ENCODE results near the gene SH3RF2.
"Not testable (repeated sequence)": the region's sequence is repeated elsewhere in the genome, so short reads cannot be mapped to it uniquely, and the experiment has no call there.

SH3RF2 gene

DNA sequence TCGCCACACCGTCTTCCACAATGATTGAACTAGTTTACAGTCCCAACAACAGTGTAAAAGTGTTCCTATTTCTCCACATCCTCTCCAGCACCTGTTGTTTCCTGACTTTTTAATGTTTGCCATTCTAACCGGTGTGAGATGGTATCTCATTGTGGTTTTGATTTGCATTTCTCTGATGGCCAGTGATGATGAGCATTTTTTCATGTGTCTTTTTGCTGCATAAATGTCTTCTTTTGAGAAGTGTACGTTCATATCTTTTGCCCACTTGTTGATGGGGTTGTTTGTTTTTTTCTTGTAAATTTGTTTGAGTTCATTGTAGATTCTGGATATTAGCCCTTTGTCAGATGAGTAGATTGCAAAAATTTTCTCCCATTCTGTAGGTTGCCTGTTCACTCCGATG lies 74.1 kb downstream of the SH3RF2 start:
- not testable (repeated sequence) for DNase-seq

DNA sequence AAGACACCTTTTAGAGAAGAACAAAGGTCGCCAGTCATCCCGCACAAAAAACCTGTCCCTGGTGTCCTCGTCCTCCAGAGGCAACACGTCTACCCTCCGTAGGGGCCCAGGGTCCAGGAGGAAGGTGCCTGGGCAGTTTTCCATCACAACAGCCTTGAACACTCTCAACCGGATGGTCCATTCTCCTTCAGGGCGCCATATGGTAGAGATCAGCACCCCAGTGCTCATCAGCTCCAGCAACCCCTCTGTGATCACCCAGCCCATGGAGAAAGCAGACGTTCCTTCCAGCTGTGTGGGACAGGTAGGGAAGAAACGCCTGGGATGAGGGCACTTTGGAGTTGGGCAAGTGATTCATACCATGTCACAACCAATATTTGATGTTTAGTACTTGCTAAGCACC lies 77.4 kb downstream of the SH3RF2 start:
- DNase-seq: no peak

DNA sequence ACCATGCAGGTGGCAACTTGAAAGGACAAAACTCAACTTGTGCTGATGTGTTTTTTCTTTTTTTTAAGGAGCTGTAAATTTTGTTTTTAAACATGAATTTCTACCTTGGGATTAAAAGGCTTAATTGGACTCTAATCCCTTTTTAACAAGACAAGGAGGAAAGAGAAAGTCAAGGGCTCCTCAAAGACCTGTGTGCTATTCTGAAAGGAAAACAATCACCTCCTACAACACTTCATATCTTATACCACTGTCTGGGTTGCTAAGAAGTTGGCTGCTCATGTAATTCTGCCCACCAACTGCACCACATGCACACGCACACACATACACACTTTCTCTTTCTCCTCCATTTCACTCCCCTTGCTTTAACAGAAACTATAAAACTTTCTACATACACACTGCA lies 78.6 kb downstream of the SH3RF2 start:
- no peak for DNase-seq

DNA sequence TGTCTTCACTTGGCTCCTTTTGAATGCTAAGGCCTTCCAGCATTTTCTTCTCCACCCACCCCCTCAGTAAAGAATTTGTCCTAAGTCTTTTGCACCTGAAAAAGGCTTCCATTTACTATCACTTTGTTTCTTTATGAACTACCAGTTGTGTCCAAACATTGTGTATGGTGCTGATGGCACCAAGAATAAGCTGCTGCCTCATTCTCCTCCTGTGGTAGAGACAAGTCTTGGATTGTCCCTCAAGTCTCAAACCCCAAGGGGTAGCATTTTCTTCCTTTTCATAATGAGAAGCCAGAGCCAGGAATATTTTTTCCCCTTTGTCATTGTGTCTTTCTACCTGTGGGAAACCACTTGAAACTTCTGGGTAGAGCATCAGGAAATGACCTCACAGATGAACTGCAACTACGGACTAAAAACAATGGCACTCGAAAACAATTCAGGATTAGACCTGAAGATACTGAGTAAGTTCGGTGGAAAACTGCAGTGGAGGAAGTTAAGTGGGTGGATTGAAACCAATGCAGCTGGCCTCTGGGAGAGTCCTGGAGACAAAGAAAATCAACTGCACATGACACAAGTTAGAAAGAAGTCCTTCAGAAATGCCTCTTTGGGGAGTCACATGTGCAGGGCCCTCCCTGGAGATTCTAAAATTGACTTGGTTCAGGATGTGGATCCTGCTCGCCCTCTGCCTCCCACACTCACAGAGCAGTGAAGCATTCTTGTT lies 80.5 kb downstream of the SH3RF2 start:
- DNase-seq: no peak

DNA sequence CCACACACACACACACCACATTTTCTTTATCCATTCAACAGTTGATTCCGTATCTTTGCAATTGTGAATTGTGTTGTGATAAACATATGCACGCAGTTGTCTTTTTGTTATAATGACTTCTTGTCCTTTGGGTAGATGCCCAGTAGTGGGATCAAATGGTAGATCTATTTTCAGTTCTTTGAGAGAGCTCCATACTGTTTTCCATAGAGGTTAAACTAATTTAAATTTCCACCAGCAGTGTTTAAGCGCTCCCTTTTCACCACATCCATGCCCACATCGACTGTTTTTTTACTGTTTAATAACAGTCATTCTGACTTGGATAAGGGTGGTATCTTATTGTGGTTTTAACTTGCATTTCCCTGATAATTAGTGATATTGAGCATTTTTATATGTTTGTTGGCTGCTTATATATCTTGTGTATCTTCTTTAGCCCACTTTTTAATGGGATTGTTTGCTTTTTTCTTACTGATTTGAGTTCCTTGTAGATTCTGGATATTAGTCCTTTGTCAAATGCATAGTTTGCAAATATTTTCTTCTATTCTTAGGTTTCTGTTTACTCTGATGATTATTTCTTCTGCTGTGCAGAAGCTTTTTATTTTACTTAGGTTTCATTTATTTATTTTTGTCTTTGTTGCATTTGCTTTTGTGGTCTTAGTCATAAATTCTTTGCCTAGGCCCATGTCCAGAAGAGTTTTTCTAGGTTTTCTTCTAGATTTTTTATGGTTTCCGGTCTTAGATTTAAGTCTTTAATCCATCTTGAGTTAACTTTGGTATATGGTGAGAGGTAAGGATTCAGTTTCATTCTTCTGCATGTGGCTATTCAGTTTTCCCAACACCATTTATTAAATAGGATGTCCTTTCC lies 82.4 kb downstream of the SH3RF2 start:
- no peak for DNase-seq

DNA sequence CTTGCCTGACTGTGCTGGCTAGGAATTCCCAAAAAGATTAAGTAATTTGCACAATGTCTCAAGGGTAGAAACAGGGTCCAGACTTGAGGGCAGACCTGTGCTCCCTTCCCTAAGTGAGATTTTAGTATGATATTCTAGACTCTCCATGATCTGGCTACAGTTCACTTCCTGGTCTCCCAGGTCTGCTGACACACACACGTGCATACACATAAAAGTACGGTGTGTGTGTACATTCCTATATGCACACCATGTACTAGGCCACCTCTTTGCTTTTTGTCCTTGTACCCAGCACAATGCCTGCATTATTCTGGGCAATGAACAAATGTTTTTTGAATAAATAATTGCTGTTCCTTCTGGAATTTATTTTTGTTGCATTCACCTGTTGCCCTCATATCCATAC lies 83.7 kb downstream of the SH3RF2 start:
- DNase-seq: no peak

DNA sequence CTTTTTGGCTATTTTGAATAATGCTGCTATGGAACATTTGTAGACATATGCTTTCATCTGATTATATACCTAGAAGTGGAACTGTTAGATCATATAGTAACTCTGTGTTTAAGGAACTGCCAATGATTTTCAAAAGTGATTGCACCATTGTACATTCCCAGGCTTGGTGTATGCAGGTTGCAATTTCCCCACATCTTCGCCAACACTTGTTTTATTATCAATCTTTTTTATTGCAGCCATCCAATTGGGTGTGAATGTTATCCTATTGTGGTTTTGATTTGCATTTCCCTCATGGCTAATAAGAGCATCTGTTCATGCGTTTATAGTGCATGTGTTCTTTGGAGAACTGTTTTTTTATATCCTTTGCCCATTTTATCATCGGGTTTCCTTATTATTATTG lies 87.7 kb downstream of the SH3RF2 start:
- DNase-seq: no peak

DNA sequence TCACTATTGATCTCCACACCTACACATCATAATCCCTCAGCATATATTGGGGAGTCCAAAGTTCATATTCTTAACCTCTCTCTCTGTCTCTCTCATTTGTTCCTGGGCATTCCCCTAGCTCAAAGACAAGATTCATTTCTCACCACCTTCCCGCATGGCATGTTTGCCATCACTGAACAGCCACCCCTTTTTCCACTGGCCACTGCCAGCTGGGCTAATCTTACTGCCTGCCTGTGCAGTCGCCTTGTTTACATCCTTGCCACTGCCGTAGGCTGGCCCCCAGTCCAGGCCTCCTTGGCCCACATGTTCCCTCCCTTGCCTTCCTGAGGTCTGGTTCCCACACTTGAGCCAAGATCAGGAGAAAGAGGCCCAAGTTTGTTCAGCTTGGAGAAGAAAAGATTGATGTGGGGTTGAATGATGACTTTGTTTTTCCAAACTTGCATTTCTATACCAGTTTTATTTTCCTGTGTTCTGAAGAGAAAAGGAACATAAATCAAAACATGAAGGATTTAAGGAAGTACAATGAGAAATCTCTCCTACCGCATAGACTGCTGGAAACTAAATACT lies 88.8 kb downstream of the SH3RF2 start:
- DNase-seq: no peak

DNA sequence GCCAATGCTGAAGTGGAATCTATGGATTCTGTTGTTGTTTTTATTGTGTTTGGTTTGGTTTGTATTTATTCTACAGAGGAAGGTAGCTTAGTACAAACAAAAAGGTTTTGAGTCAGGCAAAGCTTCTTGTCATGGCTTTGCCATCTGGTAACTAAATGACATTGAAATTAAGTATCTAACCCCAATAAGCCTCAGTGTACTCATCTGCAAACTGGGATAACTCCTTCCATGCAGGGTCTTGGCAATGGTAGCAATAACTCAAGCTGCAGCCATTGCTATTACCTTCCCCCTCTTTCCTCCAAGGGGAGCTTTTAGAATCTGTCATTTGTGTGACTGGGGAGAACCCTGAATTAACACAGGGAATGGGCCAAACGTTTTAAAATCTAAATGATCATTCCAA lies 89.3 kb downstream of the SH3RF2 start:
- DNase-seq: no peak

DNA sequence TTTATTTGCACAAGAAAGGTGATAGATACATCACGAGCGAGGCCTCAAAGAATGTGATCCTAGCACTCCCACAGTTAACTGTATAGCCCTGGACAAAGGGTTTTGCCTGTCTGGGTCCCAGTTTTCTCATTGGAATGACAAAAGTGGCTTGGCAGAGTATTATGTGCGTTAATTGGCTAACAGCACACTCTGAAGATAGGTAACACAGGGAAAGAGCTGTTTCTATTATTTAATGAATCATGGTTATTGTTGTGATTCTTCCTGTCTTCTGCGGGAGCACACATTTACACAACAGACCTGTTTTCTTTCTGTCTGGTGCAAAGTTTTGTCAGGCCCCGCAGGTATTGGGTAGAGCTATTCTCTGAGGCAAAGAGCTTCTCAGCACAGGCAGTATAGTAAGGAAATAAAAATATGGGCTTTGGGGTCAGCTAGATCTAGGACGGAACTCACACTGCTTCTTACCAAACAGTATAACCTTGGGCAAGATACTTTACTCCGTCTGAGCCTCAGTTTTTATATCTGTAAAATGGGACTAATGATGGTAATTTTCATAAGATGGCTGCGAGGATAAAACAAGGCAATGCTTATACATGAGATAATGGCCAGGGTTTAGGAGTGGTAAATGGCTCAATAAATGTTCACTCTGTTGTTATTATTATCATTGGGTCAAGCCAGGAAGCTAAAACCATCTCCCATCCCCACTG lies 90.1 kb downstream of the SH3RF2 start:
- DNase-seq: no peak

DNA sequence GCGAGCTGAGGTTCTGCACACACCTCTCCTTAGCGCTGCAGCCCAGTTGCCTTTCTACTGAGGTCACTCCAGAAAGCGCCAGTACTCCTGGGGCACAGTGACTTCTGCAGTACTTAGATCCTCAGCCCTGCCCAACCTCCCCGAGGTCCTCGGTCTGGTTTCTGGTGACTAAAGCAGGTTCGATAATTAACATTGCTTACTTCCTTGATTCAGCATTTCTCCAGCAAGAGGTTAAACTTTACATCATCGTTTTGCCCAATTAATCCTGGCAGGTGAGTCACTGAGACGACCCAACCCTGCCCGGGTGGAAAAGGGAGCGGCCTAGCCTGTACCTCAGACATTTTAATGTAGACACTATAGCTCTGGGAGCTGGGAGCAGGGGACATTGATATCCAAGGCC lies 91.4 kb downstream of the SH3RF2 start:
- DNase-seq: no peak

DNA sequence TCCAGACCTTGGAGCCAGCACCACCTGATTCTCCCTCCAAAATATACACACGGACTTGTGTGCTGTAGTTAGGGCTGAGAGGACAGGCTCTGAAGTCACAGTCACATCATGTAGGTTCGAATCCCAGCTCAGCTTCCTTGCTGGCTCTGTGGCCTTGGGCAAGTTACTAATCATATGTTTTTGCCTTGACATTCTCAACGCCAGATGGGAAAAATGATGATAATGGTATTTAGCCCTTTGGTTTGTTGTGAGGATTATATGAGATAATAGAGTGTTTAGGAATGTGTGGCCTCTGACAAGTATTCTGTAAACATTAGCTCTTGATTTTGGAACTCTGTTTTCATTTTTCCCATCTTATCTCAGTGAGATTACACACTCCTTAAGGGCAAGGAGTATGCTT lies 96.5 kb downstream of the SH3RF2 start:
- no peak for DNase-seq

DNA sequence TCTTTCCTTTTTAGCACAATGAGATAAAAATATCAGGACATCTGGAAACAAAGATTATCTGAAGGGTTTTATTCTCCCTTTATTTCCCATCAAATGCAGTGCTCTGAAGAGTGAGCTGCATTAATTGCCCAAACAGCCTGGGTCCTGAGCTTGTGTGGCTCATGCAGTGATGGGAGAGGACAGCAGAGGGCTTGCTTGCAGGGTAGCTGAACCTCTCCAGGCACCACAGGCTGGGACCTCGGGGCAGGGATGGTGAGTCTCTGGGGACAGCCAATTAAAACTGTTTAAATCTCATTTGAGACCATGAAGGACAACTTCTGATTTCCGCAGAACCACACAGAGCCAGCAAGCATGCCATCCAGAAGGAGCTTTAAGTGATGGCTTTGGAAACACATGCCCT lies 97.7 kb downstream of the SH3RF2 start:
- DNase-seq: no peak

DNA sequence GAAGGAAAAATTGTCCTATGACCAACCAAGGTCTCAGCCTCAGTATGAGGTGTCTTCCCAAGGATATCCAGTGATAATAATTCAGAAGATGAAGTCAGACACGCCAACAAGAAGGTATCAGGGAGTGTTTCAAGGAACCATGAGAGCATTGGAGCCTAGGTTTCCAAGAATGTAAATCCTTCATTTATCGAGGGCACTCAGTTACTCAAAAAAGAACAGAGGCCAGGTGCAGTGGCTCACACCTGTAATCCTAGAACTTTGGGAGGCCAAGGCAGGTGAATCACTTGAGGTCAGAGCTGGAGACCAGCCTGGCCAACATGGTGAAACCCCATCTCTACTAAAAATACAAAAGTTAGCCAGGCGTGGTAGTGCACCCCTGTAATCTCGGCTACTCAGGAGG lies 98.2 kb downstream of the SH3RF2 start:
- no peak for DNase-seq

DNA sequence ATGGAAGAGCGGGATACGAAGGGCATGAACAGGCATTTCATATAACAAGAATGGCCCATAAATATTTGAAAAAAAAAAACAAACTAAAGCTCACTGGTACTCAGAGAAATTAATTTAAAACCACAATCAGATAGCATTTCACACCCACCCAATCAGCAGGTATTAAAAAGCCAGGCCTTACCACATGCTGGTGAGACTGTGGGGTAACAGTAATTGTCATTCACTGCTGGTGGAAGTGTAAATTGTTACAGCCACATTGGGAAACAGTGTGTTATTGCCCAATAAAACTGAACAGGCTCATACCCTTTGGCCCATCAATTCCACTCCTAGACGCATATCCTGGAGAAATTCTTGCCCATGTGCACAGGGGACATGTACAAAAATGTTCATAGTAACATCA lies 103.0 kb downstream of the SH3RF2 start:
- DNase-seq: no peak

DNA sequence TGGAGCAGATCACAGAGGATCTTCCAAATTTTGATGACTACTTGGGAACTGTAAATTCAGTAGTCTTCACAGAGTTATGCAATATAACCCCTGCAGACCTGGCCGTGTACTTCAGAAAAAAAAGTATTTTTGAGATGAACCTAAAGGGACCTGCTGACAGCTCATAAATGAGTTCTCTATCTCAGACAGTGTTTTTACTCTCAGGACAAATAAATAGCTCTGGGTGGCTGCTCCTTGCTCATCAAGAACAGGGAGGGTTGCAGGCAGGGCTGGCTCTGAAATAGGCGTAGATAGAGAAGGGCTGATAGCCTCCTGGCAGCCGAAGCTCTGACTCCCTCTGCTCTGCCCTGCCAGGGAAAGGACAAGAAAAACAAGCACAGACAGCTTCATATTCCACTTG lies 104.1 kb downstream of the SH3RF2 start:
- no peak for DNase-seq

DNA sequence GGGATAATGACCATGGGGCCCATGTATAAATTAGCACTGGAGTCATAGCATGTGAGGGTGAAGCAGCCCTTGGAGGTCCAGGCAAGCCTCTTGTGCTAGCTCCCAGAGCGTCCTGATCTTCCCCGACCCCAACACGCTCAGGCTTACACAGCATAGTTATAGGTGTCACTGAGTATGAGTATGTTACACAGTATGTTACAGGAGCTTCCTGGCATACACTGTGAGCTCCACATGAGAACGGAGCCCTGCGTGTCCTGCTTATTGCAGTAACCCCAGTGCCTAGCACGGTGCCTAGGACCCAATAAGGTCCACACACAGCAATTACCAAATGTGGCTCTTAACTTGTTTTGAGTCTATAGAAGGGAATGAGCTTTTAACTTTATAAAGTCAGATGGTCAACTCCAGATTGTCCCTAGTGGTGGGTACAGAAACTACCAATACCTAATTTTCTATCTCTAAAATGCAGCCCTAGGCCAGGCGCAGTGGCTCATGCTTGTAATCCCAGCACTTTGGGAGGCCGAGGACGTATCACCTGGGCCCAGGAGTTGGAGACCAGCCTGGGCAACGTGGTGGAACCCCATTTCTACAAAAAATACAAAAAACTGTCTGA lies 104.9 kb downstream of the SH3RF2 start:
- no peak for DNase-seq

DNA sequence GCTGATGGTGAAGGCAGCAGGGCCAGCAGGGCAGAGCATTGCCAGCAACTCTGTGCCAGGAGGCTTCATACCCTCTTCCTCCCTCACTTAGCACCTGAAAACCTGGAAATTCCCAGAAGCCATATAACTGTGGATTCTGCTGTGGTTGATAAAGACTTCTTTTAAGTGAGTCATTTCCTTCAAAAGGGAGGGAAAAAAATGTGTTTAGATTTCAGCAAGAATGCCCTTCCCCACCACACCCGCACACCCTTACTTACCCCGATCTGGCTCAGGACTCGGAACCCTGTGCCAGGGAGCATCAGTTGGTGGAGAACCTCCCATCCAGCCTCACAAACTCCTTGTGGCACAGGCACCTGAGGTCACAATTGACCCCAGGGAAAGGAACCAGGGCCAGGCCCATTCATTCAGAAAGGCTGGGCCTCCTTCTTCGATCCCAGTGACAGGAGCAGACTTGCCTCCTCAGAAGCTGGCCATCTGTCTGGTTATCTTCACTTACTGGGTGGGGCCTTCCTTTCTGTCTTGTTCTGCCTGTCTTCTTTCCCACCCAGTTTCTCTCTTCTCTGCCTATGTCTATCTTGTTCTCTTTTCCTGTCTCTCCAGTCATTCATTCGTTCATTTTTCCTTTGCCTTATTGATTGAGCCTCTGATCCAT lies 106.4 kb downstream of the SH3RF2 start:
- DNase-seq: no peak

DNA sequence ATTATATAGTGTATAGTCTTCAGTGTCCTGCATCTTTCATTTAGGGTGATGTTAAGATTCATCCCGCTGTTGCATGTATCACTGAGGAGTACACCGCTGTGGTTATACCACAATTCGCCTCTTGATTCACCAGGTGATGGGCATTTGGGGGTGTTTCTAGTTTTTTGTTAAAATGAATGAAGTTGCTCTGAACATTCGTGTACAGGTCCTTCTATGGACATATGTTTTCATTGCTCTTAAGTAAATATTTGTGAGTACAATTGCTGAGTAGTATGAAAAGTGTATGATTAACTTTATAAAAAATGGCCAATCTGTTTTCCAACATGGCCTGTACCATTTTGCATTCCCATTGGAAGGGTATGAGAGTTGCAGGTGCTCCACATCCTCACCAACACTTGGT lies 107.3 kb downstream of the SH3RF2 start:
- no peak for DNase-seq

DNA sequence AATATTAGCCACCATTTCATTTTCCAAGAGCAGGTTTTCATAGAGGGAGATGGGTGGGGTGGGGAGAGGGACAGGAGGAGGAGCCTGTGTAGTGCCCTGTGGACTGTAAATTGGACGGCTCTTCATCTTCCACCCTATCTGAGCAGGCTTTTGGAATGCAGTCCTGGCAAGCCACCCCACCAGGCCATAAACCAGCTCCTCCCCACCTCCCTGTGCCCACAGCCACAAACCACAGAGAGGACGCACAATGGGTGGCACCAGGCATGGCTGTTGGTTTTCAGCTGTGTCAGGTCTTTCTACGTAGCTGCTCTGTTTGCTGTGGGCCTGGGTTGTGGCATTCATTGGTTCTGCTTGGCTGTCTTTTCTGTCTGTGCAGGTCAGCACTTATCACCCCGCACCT lies 111.0 kb downstream of the SH3RF2 start:
- DNase-seq: no peak

DNA sequence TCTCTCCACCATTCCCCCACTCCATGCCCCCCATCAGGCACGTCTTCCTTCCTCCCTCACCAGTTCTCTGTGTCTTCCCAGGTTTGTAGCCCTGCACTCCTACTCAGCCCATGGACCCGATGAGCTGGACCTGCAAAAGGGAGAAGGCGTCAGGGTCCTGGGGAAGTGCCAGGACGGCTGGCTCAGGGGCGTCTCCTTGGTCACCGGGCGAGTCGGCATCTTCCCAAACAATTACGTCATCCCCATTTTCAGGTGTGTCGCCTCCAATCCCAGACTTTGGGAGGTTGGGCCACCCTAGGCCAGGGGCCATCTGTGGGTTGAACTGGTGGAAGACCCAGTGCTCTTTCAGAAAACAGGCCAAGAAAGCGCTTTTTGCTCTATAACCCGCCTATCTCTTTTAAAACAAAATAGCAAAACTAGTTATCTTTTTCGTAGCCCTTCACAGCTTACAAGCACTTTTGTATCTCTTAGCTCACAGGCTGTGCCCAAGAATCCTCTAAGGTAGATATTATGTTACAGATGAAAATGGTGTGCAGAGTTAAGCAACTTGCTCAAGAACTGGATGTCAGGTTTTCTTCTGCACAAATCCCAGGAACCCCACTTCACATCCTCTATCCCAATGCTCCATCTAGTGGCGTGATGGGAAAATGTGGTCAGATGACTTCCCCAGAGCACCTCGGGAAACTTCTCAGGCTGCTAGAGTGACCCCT lies 112.8 kb downstream of the SH3RF2 start:
- no peak for DNase-seq

DNA sequence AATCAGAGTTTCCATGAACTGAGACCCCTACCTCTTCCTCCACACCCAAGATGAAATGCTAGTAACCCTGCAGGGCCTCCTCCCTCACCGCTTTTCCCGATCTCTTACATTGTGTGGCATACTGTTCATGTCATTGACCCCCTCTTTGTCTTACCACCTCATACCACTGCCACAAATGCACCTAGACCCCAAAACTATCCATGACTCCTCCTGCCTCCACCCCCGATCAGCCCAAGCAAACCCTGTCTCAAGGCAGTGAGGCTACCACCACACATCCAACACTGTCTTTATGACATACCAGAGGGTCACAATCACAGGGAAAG lies 113.3 kb downstream of the SH3RF2 start:
- no peak for DNase-seq

Data from stimulated activated CD4-positive, alpha-beta T cell treated with anti-CD3 and anti-CD28 coated beads, Interleukin-12 subunit alpha, Interleukin-12 subunit beta, amount 100 ng/mL, for 4 hours (primary cell).